ENCODE measurements around the gene IL4R. TPM values are rescaled to one million over a fixed set of nuclear protein-coding genes. Genes with fewer than 3 reads are reported as not detected.

Gene IL4R
- total and polyA plus RNA-seq, 3 donors from 2014 or later = 41.4 to 70.7 (median 68.6) TPM

GRCh38 chr16:27322858-27323780, 9.3 kb downstream of the IL4R start:
- intact Hi-C loops (cut with DNase I; ENCODE audit: low total_unique reads) = no loop called here
- Histone ChIP-seq H3K4me1 (peaks cover 15% of the 10 kb centered on the region), H3K27ac (no peak overlapping the region), H3K36me3 (ENCODE audit: low read depth, missing control alignments) (no peaks in the 10 kb centered on the region), H3K9me3 (no peaks in the 10 kb centered on the region), H3K27me3 (no peaks in the 10 kb centered on the region), H3K4me3 (no peak overlapping the region)
- 80 to 88% methylated on average over 9 of the region's 9 CpGs for WGBS, 2 donors
- no peak for TF ChIP-seq POLR2A (IDR thresholded peaks at IDR 0.05)
- no peak for TF ChIP-seq CTCF (IDR thresholded peaks at IDR 0.05)
- DNase-seq = no peak

- 71 to 74% methylated on average over 13 of the region's 13 CpGs for WGBS, 2 donors
- no peak for DNase-seq
- intact Hi-C loops (cut with DNase I; ENCODE audit: low total_unique reads) = no loop called here
These were observed 10.2 kb downstream of the IL4R start for GRCh38 chr16:27323781-27324561.

GRCh38 chr16:27324851-27325301, 11.1 kb downstream of the IL4R start:
- WGBS, 2 donors = 78 to 93% methylated on average over 12 of the region's 12 CpGs
- Histone ChIP-seq H3K27me3 (no peaks in the 10 kb centered on the region), H3K36me3 (ENCODE audit: low read depth, missing control alignments) (no peaks in the 10 kb centered on the region), H3K4me1 (peaks cover 11% of the 10 kb centered on the region), H3K27ac (peak overlapping the region in 1 of 2 donors; percentile 34), H3K9me3 (no peaks in the 10 kb centered on the region), H3K4me3 (no peak overlapping the region)
- no peak for DNase-seq
- intact Hi-C loops (cut with DNase I; ENCODE audit: low total_unique reads) = no loop called here
- TF ChIP-seq CTCF (IDR thresholded peaks at IDR 0.05) (no peak), POLR2A (IDR thresholded peaks at IDR 0.05) (no peak)

More at GRCh38 chr16:27323781-27324561, 10.2 kb downstream of the IL4R start:
- Histone ChIP-seq H3K9me3 (no peaks in the 10 kb centered on the region), H3K4me3 (no peak overlapping the region), H3K4me1 (peaks cover 11% of the 10 kb centered on the region), H3K27ac (no peak overlapping the region), H3K36me3 (ENCODE audit: low read depth, missing control alignments) (no peaks in the 10 kb centered on the region), H3K27me3 (no peaks in the 10 kb centered on the region)
- TF ChIP-seq CTCF (IDR thresholded peaks at IDR 0.05) (no peak), POLR2A (IDR thresholded peaks at IDR 0.05) (no peak)

- Histone ChIP-seq H3K27ac (no peak overlapping the region), H3K4me1 (peaks cover 8% of the 10 kb centered on the region), H3K36me3 (ENCODE audit: low read depth, missing control alignments) (no peaks in the 10 kb centered on the region), H3K9me3 (no peaks in the 10 kb centered on the region), H3K27me3 (no peaks in the 10 kb centered on the region), H3K4me3 (no peak overlapping the region)
- intact Hi-C loops (cut with DNase I; ENCODE audit: low total_unique reads) = no loop called here
- TF ChIP-seq CTCF (IDR thresholded peaks at IDR 0.05) (no peak), POLR2A (IDR thresholded peaks at IDR 0.05) (no peak)
- no peak for DNase-seq
- 86 to 94% methylated on average over 8 of the region's 8 CpGs for WGBS, 2 donors
These were observed 12.0 kb downstream of the IL4R start for GRCh38 chr16:27325736-27326135.

Measured in testis (tissue), 3 donors.